ENCODE data around the gene ECI1. TPM values are rescaled to one million over a fixed set of nuclear protein-coding genes. Genes with fewer than 3 reads are reported as not detected.
"Not testable (repeated sequence)": the region's sequence is repeated elsewhere in the genome, so short reads cannot be mapped to it uniquely, and the experiment has no call there.

Gene ECI1
- total and polyA plus RNA-seq, 2 of the 13 experiments (the other 11 are each of a cell fraction or from before 2014, with no cell fraction given), result 82.0 to 102 TPM

DNA sequence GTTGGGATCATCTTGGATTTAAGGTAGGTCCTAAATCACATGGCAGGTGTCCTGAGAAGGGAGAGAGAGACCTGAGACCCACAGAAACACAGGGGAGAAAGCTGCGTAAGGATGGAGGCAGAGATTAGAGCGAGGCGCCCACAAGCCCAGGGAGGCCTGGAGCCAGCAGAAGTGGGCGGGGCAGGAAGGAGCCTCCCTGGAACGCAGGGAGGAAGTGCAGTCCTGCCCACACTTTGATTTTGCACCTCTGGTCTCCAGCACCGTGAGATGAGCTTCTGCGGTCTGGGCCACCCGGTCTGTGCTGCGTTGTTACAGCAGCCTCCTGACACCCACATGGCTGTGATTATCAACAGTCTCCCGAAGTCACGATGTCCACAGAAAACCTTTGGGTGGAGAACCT is 8.8 kb downstream of the ECI1 start (continued):
- no peak for TF ChIP-seq ZBTB44 (CRISPR knock-in tag; IDR thresholded peaks at IDR 0.05)
- TF ChIP-seq FOXO4 (CRISPR knock-in tag; conservative IDR thresholded peaks at IDR 0.05), result no peak

GRCh38 chr16:2240331-2240730 is 11.1 kb downstream of the ECI1 start:
- ATAC-seq; H3K79me2 ChIP-seq (ENCODE audit: insufficient read depth, low read length); H3K9me3 ChIP-seq (ENCODE audit: low read length); in situ Hi-C loops (cut with HindIII; ENCODE audit: extremely low pct_ligation_motif_present, low pct_unique_long_range_greater_than_20kb); H3K27me3 ChIP-seq (ENCODE audit: control insufficient read depth in 1 of 2, insufficient read depth in 2 of 2, low read length in 2 of 2); H3K4me3 ChIP-seq (replicated peaks in 1 of 3; ENCODE audit: insufficient read depth in 1 of 3, low read depth in 2 of 3, low read length in 3 of 3); intact Hi-C loops (cut with micrococcal nuclease; ENCODE audit: unreplicated experiment); BruUV-seq (replicated peaks); H3K9ac ChIP-seq (ENCODE audit: insufficient read depth, low read depth, low read length); H3K4me2 ChIP-seq (ENCODE audit: low read depth, low read length); DNase-seq (ENCODE audit: low spot score); H3K27ac ChIP-seq (ENCODE audit: extremely low read length, insufficient read depth, low read length); FAIRE-seq; H2AFZ ChIP-seq (ENCODE audit: low read length); H4K20me1 ChIP-seq (ENCODE audit: insufficient read depth, low read length); CTCF ChIA-PET (ENCODE audit: low intra/inter-chr PET ratio, low total read pairs): not testable (repeated sequence)
- WGBS (ENCODE audit: low lambda C conversion rate), result 95% methylated on average over 9 of the region's 9 CpGs
- Histone ChIP-seq H3K4me1 (ENCODE audit: insufficient read depth, low read length) (peaks cover 31% of the 10 kb centered on the region), H3K36me3 (replicated peaks in 1 of 2; ENCODE audit: control insufficient read depth in 1 of 2, insufficient read depth in 2 of 2, low read length in 2 of 2) (peaks cover 14 to 32% of the 10 kb centered on the region in 2 experiments; a peak in 4 of 5 replicates)
- 0 out of 2 replicates have a peak, but pooled peaks have one; percentile 24 for TF ChIP-seq POLR2G (IDR thresholded peaks at IDR 0.05; ENCODE audit: low read depth, low read length)
- POLR2A ChIA-PET, result interaction anchor here (1.4 to 3.5 kb wide), 3 partner anchors 11 to 85 kb away, joined by 3 to 16 read pairs (median 5); partner anchors contain the start of genes ECI1 and TRAF7

Measured in HepG2 (cell line).